ENCODE measurements around the gene USPL1.

Gene USPL1

GRCh38 chr13:30659980-30660379, 42.3 kb downstream of the USPL1 start:
- DNase-seq (ENCODE audit: low read depth): no peak

- no peak for DNase-seq (ENCODE audit: low read depth)
Measured at GRCh38 chr13:30660796-30661195, 43.1 kb downstream of the USPL1 start.

- DNase-seq (ENCODE audit: low read depth): no peak
Measured at GRCh38 chr13:30664689-30665275, 47.1 kb downstream of the USPL1 start.

GRCh38 chr13:30665638-30666037, 47.9 kb downstream of the USPL1 start:
- DNase-seq (ENCODE audit: low read depth): no peak

GRCh38 chr13:30666113-30666512, 48.4 kb downstream of the USPL1 start:
- no peak for DNase-seq (ENCODE audit: low read depth)

GRCh38 chr13:30667014-30667413, 49.3 kb downstream of the USPL1 start:
- DNase-seq (ENCODE audit: low read depth): no peak

- DNase-seq (ENCODE audit: low read depth): no peak
Measured at GRCh38 chr13:30668312-30668711, 50.6 kb downstream of the USPL1 start.

GRCh38 chr13:30671271-30671815, 53.6 kb downstream of the USPL1 start:
- no peak for DNase-seq (ENCODE audit: low read depth)

- peak; percentile 59 for DNase-seq (ENCODE audit: low read depth)
Measured at GRCh38 chr13:30673669-30674521, 56.2 kb downstream of the USPL1 start.

- no peak for DNase-seq (ENCODE audit: low read depth)
Measured at GRCh38 chr13:30675717-30676116, 58.0 kb downstream of the USPL1 start.

- no peak for DNase-seq (ENCODE audit: low read depth)
Measured at GRCh38 chr13:30676672-30677071, 59.0 kb downstream of the USPL1 start.

- no peak for DNase-seq (ENCODE audit: low read depth)
Measured at GRCh38 chr13:30679483-30680330, 62.0 kb downstream of the USPL1 start.

GRCh38 chr13:30681843-30682242, 64.1 kb downstream of the USPL1 start:
- DNase-seq (ENCODE audit: low read depth): peak; percentile 68

- DNase-seq (ENCODE audit: low read depth): no peak
Measured at GRCh38 chr13:30685320-30685859, 67.7 kb downstream of the USPL1 start.

GRCh38 chr13:30685987-30686386, 68.3 kb downstream of the USPL1 start:
- no peak for DNase-seq (ENCODE audit: low read depth)

- no peak for DNase-seq (ENCODE audit: low read depth)
Measured at GRCh38 chr13:30687601-30688000, 69.9 kb downstream of the USPL1 start.

- DNase-seq (ENCODE audit: low read depth): no peak
Measured at GRCh38 chr13:30689752-30690151, 72.0 kb downstream of the USPL1 start.

- DNase-seq (ENCODE audit: low read depth): peak; percentile 87
Measured at GRCh38 chr13:30690282-30691188, 72.8 kb downstream of the USPL1 start.

- no peak for DNase-seq (ENCODE audit: low read depth)
Measured at GRCh38 chr13:30692113-30692512, 74.4 kb downstream of the USPL1 start.

GRCh38 chr13:30696278-30697176, 78.8 kb downstream of the USPL1 start:
- DNase-seq (ENCODE audit: low read depth): no peak
